Mesothelial cell of epicardium (in vitro differentiated cells): ENCODE results near the gene PFKP. TPM values are rescaled to one million over a fixed set of nuclear protein-coding genes. Genes with fewer than 3 reads are reported as not detected.

Experiments used
- DNase-seq, 2 experiments: peaks; one replicate each; pipeline ENCODE4 v3.0.0; 2021; ENCODE audit warnings: low spot score in 2 of 2; ENCODE audit not compliant: unreplicated experiment in 2 of 2
- H3K27ac Mint-ChIP-seq: 2 replicates; pipeline ENCODE4 v1.8.0; 2021; ENCODE audit warnings: mixed read lengths
- H3K27me3 Mint-ChIP-seq: 2 replicates; pipeline ENCODE4 v1.8.0; 2021; ENCODE audit warnings: low read depth, mixed read lengths
- H3K36me3 Mint-ChIP-seq: 2 replicates; pipeline ENCODE4 v1.8.0; 2021; ENCODE audit warnings: mixed read lengths
- H3K4me1 Mint-ChIP-seq: 2 replicates; pipeline ENCODE4 v1.8.0; 2021; ENCODE audit warnings: mixed read lengths
- H3K4me3 Mint-ChIP-seq: 2 replicates; pipeline ENCODE4 v1.8.0; 2021; ENCODE audit warnings: mild to moderate bottlenecking, moderate library complexity, mixed read lengths
- H3K9me3 Mint-ChIP-seq: 2 replicates; pipeline ENCODE4 v1.8.0; 2021; ENCODE audit warnings: mixed read lengths
- CTCF ChIP-seq: fragments of 200-600 bp; sonication (generic); IDR thresholded peaks from one replicate; pipeline ENCODE4 v1.5.0; 2021; ENCODE audit warnings: antibody characterized with exemption; ENCODE audit not compliant: unreplicated experiment
- total RNA-seq: library from RNA; stranded (reverse); gene quantifications from 3 replicates; pipeline ENCODE4 v1.2.1, GENCODE V29; 2021

The PFKP gene
- total RNA-seq, 1 donor from 2014 or later: 35.3 TPM

- TF ChIP-seq CTCF: no peak
- no peak overlapping the region for H3K4me3 Mint-ChIP-seq
- no peaks in the 10 kb centered on the region for H3K9me3 Mint-ChIP-seq
- no peaks in the 10 kb centered on the region for H3K27me3 Mint-ChIP-seq
- no peaks in the 10 kb centered on the region for H3K4me1 Mint-ChIP-seq
- no peak for DNase-seq
- H3K27ac Mint-ChIP-seq: no peak overlapping the region
- peaks cover 47% of the 10 kb centered on the region for H3K36me3 Mint-ChIP-seq
Observed at GRCh38 chr10:3150961-3151360, 83.6 kb downstream of the PFKP start.

- H3K9me3 Mint-ChIP-seq: no peaks in the 10 kb centered on the region
- H3K27ac Mint-ChIP-seq: no peak overlapping the region
- no peak for DNase-seq
- TF ChIP-seq CTCF: no peak
- peaks cover 49% of the 10 kb centered on the region for H3K36me3 Mint-ChIP-seq
- no peaks in the 10 kb centered on the region for H3K27me3 Mint-ChIP-seq
- H3K4me1 Mint-ChIP-seq: no peaks in the 10 kb centered on the region
- no peak overlapping the region for H3K4me3 Mint-ChIP-seq
Observed at GRCh38 chr10:3151889-3152565, 84.7 kb downstream of the PFKP start.

GRCh38 chr10:3152566-3152935 is 85.2 kb downstream of the PFKP start:
- Mint-ChIP-seq H3K4me1 (no peaks in the 10 kb centered on the region), H3K27ac (no peak overlapping the region), H3K9me3 (no peaks in the 10 kb centered on the region), H3K4me3 (no peak overlapping the region), H3K27me3 (no peaks in the 10 kb centered on the region), H3K36me3 (peaks cover 50% of the 10 kb centered on the region)
- DNase-seq: no peak
- TF ChIP-seq CTCF: no peak

GRCh38 chr10:3154666-3155065 is 87.3 kb downstream of the PFKP start:
- Mint-ChIP-seq H3K27me3 (no peaks in the 10 kb centered on the region), H3K4me3 (no peak overlapping the region), H3K36me3 (peaks cover 55% of the 10 kb centered on the region), H3K4me1 (no peaks in the 10 kb centered on the region), H3K27ac (no peak overlapping the region), H3K9me3 (no peaks in the 10 kb centered on the region)
- no peak for DNase-seq
- TF ChIP-seq CTCF: no peak

GRCh38 chr10:3159152-3159551 is 91.8 kb downstream of the PFKP start:
- Mint-ChIP-seq H3K4me3 (no peak overlapping the region), H3K27ac (no peak overlapping the region), H3K9me3 (no peaks in the 10 kb centered on the region), H3K27me3 (no peaks in the 10 kb centered on the region), H3K4me1 (no peaks in the 10 kb centered on the region), H3K36me3 (peaks cover 63% of the 10 kb centered on the region)
- no peak for DNase-seq
- no peak for TF ChIP-seq CTCF

- Mint-ChIP-seq H3K36me3 (peaks cover 51% of the 10 kb centered on the region), H3K27me3 (no peaks in the 10 kb centered on the region), H3K27ac (no peak overlapping the region), H3K9me3 (no peaks in the 10 kb centered on the region), H3K4me3 (no peak overlapping the region), H3K4me1 (peaks cover 14% of the 10 kb centered on the region)
- DNase-seq: no peak
- no peak for TF ChIP-seq CTCF
Observed at GRCh38 chr10:3162533-3162932, 95.2 kb downstream of the PFKP start.
